Hepatocyte (in vitro differentiated cells): Measurements from ENCODE around the gene USP32. TPM values are rescaled to one million over a fixed set of nuclear protein-coding genes. Genes with fewer than 3 reads are reported as not detected.
A peak's percentile ranks its signal among the peaks of the same experiment; 100 is the strongest.

Source experiments
- DNase-seq: peaks from one replicate; pipeline ENCODE4 v3.0.0-alpha.2; 2016; ENCODE audit warnings: low spot score
- H2AFZ ChIP-seq: fragments of 200-600 bp; sonication (generic); 2 replicates; pipeline ENCODE4 v1.6.0; 2016; ENCODE audit warnings: antibody characterized with exemption, mild to moderate bottlenecking
- H3K27ac ChIP-seq: fragments of 200-600 bp; sonication (generic); 2 replicates; pipeline ENCODE4 v1.5.1; 2016; ENCODE audit warnings: mild to moderate bottlenecking
- H3K27me3 ChIP-seq: fragments of 200-600 bp; sonication (generic); 2 replicates; pipeline ENCODE4 v1.6.1; 2016
- H3K36me3 ChIP-seq: fragments of 200-600 bp; sonication (generic); replicated peaks from 2 replicates; pipeline ENCODE4 v1.5.1; 2016; ENCODE audit warnings: low read depth; ENCODE audit not compliant: insufficient read depth
- H3K4me1 ChIP-seq: fragments of 200-600 bp; sonication (generic); 2 replicates; pipeline ENCODE4 v1.5.1; 2016; ENCODE audit warnings: mild to moderate bottlenecking, moderate library complexity; ENCODE audit not compliant: insufficient read depth
- H3K4me2 ChIP-seq: fragments of 200-600 bp; sonication (generic); 2 replicates; pipeline ENCODE4 v1.6.0; 2016
- H3K4me3 ChIP-seq: fragments of 200-600 bp; sonication (generic); 2 replicates; pipeline ENCODE4 v1.5.1; 2016; ENCODE audit warnings: mild to moderate bottlenecking
- H3K79me2 ChIP-seq: fragments of 200-600 bp; sonication (generic); 2 replicates; pipeline ENCODE4 v1.6.0; 2017; ENCODE audit warnings: mild to moderate bottlenecking
- H3K9me2 ChIP-seq: fragments of 200-600 bp; sonication (generic); replicated peaks from 2 replicates; pipeline ENCODE4 v1.6.0; 2017; ENCODE audit warnings: mild to moderate bottlenecking; ENCODE audit not compliant: insufficient read depth
- H3K9me3 ChIP-seq: fragments of 200-600 bp; sonication (generic); 2 replicates; pipeline ENCODE4 v1.5.1; 2016; ENCODE audit warnings: low read depth, mild to moderate bottlenecking
- H4K20me1 ChIP-seq: fragments of 200-600 bp; sonication (generic); 2 replicates; pipeline ENCODE4 v1.6.0; 2016; ENCODE audit warnings: mild to moderate bottlenecking; ENCODE audit not compliant: insufficient read depth, poor library complexity, severe bottlenecking
- CTCF ChIP-seq: fragments of 200-600 bp; sonication (generic); IDR thresholded peaks from 2 replicates; pipeline ENCODE4 v1.5.1; 2016; ENCODE audit warnings: antibody characterized with exemption, mild to moderate bottlenecking; ENCODE audit not compliant: poor library complexity
- EZH2 ChIP-seq: fragments of 200-600 bp; sonication (generic); IDR thresholded peaks from 2 replicates; pipeline ENCODE4 v1.6.1; 2016; ENCODE audit warnings: antibody characterized with exemption, mild to moderate bottlenecking, borderline replicate concordance
- EZH2phosphoT487 ChIP-seq: fragments of 200-600 bp; sonication (generic); IDR thresholded peaks from one replicate; pipeline ENCODE4 v1.6.1; 2018; ENCODE audit warnings: antibody characterized with exemption, mild to moderate bottlenecking, low read depth, moderate library complexity; ENCODE audit not compliant: unreplicated experiment, severe bottlenecking
- WGBS: methylation state at CpG from one replicate; pipeline ENCODE4 v1.1.6; 2016; ENCODE audit warnings: low lambda C conversion rate; ENCODE audit errors: missing lambda C conversion rate; 5-methylcytosine and 5-hydroxymethylcytosine counted together
- polyA plus RNA-seq: library from polyadenylated mRNA; unstranded; fragments of >200 nt; fragmentation: Nextera tagmentation; extraction: Ambion mirVana; gene quantifications from 2 replicates; pipeline ENCODE4 v1.2.1, GENCODE V29; 2016
- total RNA-seq: library from RNA; depleted of rRNA; stranded (reverse); fragments of >200 nt; gene quantifications from 2 replicates; pipeline ENCODE4 v1.2.3, GENCODE V29; 2014

The USP32 gene
- total and polyA plus RNA-seq, 2 experiments from 2014 or later = 15.3 to 37.0 TPM

GRCh38 chr17:60151355-60151754 is 240.6 kb downstream of the USP32 start:
- 37% methylated on average over 5 of the region's 5 CpGs for WGBS
- H4K20me1 ChIP-seq = no peaks in the 10 kb centered on the region
- H3K9me3 ChIP-seq = no peaks in the 10 kb centered on the region
- DNase-seq = no peak
- no peaks in the 10 kb centered on the region for H3K9me2 ChIP-seq
- H3K36me3 ChIP-seq = no peaks in the 10 kb centered on the region
- H3K79me2 ChIP-seq = no peaks in the 10 kb centered on the region
- no peak overlapping the region for H2AFZ ChIP-seq
- H3K4me1 ChIP-seq = peaks cover 7% of the 10 kb centered on the region
- peak overlapping the region; percentile 83 for H3K4me2 ChIP-seq
- TF ChIP-seq CTCF = no peak
- peaks cover 61% of the 10 kb centered on the region for H3K27me3 ChIP-seq
- no peak overlapping the region for H3K4me3 ChIP-seq
- no peak overlapping the region for H3K27ac ChIP-seq

- TF ChIP-seq EZH2phosphoT487 = peak; percentile 91
- no peak for TF ChIP-seq CTCF
- TF ChIP-seq EZH2 = peak; percentile 92
- peak within 1 kb of the TSS; percentile 83 for H3K4me2 ChIP-seq
- no peaks in the 10 kb centered on the region for H3K9me2 ChIP-seq
- no peaks in the 10 kb centered on the region for H3K9me3 ChIP-seq
- H3K36me3 ChIP-seq = no peaks in the 10 kb centered on the region
- H3K27me3 ChIP-seq = peaks cover 74% of the 10 kb centered on the region
- H2AFZ ChIP-seq = peak within 1 kb of the TSS; percentile 45
- peak within 1 kb of the TSS; percentile 13 for H3K4me3 ChIP-seq
- no peak for DNase-seq
- H3K27ac ChIP-seq = no peak within 1 kb of the TSS
- no peaks in the 10 kb centered on the region for H3K79me2 ChIP-seq
- no peaks in the 10 kb centered on the region for H4K20me1 ChIP-seq
- H3K4me1 ChIP-seq = peaks cover 7% of the 10 kb centered on the region
- 7% methylated on average over 44 of the region's 81 CpGs for WGBS
Observed at GRCh38 chr17:60149691-60150582, 242.0 kb downstream of the USP32 start, which contains the start of gene CA4. Gene CA4, plus strand, starts transcription at chr17:60149973. Its CDS starts 62 bp downstream, at chr17:60150035.

GRCh38 chr17:60148373-60148772 is 243.6 kb downstream of the USP32 start:
- Histone ChIP-seq H3K27ac (no peak overlapping the region), H3K9me3 (no peaks in the 10 kb centered on the region), H3K4me3 (no peak overlapping the region), H3K27me3 (peaks cover 77% of the 10 kb centered on the region), H3K4me2 (no peak overlapping the region), H3K79me2 (no peaks in the 10 kb centered on the region), H3K9me2 (no peaks in the 10 kb centered on the region), H3K36me3 (no peaks in the 10 kb centered on the region), H4K20me1 (no peaks in the 10 kb centered on the region), H2AFZ (no peak overlapping the region), H3K4me1 (peaks cover 7% of the 10 kb centered on the region)
- WGBS = 35% methylated on average over 2 of the region's 2 CpGs
- DNase-seq = no peak
- no peak for TF ChIP-seq CTCF
- no peak for TF ChIP-seq EZH2
- TF ChIP-seq EZH2phosphoT487 = no peak
